Panc1 (cell line): Measurements from ENCODE around the gene CAST.

Experiments
- CTCF ChIP-seq: fragments of 450-650 bp; IDR thresholded peaks from 2 replicates; pipeline ENCODE4 v1.5.1; 2017; ENCODE audit warnings: mild to moderate bottlenecking
- POLR2AphosphoS5 ChIP-seq: IDR thresholded peaks from 2 replicates; pipeline ENCODE4 v1.6.1; 2012; ENCODE audit warnings: mild to moderate bottlenecking, low read depth, low read length, moderate library complexity
- TCF7L2 ChIP-seq: IDR thresholded peaks from 2 replicates; pipeline ENCODE4 v1.6.1; 2011; ENCODE audit warnings: mild to moderate bottlenecking, low read depth, low read length, inconsistent platforms

GRCh38 chr5:96747720-96748119 lies 85.5 kb downstream of the CAST start:
- TF ChIP-seq CTCF (no peak), TCF7L2 (no peak), POLR2AphosphoS5 (no peak)
